Activated CD8-positive, alpha-beta memory T cell treated with anti-CD3 and anti-CD28 coated beads for 36 hours (primary cell): ENCODE data around the gene GPRIN3. TPM values are rescaled to one million over a fixed set of nuclear protein-coding genes. Genes with fewer than 3 reads are reported as not detected.
"Not testable (repeated sequence)": the region's sequence is repeated elsewhere in the genome, so short reads cannot be mapped to it uniquely, and the experiment has no call there.

Source experiments
- CTCF ChIA-PET: fragments of 350-600 bp; sonication (Branson Sonifier 250); formaldehyde crosslinking; loops from one replicate; lab custom pipeline; 2021; ENCODE audit warnings: antibody characterized with exemption; lab: Charles Lee
- POLR2A ChIA-PET: fragments of 350-600 bp; sonication (Branson Sonifier 250); formaldehyde crosslinking; loops from one replicate; lab custom pipeline; 2021; ENCODE audit warnings: antibody characterized with exemption; lab: Charles Lee
- total RNA-seq, 2 experiments: library from RNA; stranded (reverse); gene quantifications; one replicate each; pipeline ENCODE4 v1.2.3, GENCODE V29; 2021

Gene GPRIN3
- total RNA-seq, 2 experiments from 2014 or later: 18.8 to 19.0 TPM

- ChIA-PET POLR2A (no interaction called here), CTCF (interaction anchor here (1.0 kb wide), 1 partner anchor 13 kb away, joined by 3 read pairs; no protein-coding TSS in a partner anchor)
These were observed 31.3 kb downstream of the GPRIN3 start for GRCh38 chr4:89276296-89276695.

GRCh38 chr4:89275587-89275986 is 32.0 kb downstream of the GPRIN3 start:
- ChIA-PET POLR2A (no interaction called here), CTCF (no interaction called here)

- POLR2A ChIA-PET: no interaction called here
- CTCF ChIA-PET: no interaction called here
These were observed 33.9 kb downstream of the GPRIN3 start for GRCh38 chr4:89273741-89274141.

- ChIA-PET POLR2A (no interaction called here), CTCF (no interaction called here)
These were observed 36.8 kb downstream of the GPRIN3 start for GRCh38 chr4:89270792-89271191.

GRCh38 chr4:89269121-89269666 is 38.4 kb downstream of the GPRIN3 start:
- ChIA-PET POLR2A (no interaction called here), CTCF (no interaction called here)

GRCh38 chr4:89268679-89269078 is 38.9 kb downstream of the GPRIN3 start:
- POLR2A ChIA-PET: no interaction called here
- CTCF ChIA-PET: interaction anchor here (0.6 kb wide), 1 partner anchor 106 kb away, joined by 3 read pairs; no protein-coding TSS in a partner anchor

- ChIA-PET POLR2A (no interaction called here), CTCF (no interaction called here)
These were observed 39.8 kb downstream of the GPRIN3 start for GRCh38 chr4:89267846-89268245.

GRCh38 chr4:89267392-89267791 is 40.2 kb downstream of the GPRIN3 start:
- CTCF ChIA-PET: no interaction called here
- POLR2A ChIA-PET: no interaction called here

- CTCF ChIA-PET: no interaction called here
- POLR2A ChIA-PET: no interaction called here
These were observed 41.5 kb downstream of the GPRIN3 start for GRCh38 chr4:89266128-89266527.

- CTCF ChIA-PET: interaction anchor here (1.1 to 1.5 kb wide), 2 partner anchors 8 to 13 kb away, joined by 3 read pairs; no protein-coding TSS in a partner anchor
- POLR2A ChIA-PET: no interaction called here
These were observed 44.3 kb downstream of the GPRIN3 start for GRCh38 chr4:89263265-89263664.

- POLR2A ChIA-PET: interaction anchor here (1.0 kb wide), 1 partner anchor 49 kb away, joined by 3 read pairs; no protein-coding TSS in a partner anchor
- CTCF ChIA-PET: interaction anchor here (1.2 to 1.4 kb wide), 3 partner anchors 9 to 48 kb away, joined by 3 to 4 read pairs (median 4); partner anchors contain the start of gene GPRIN3
These were observed 48.1 kb downstream of the GPRIN3 start for GRCh38 chr4:89259301-89260028.

- POLR2A ChIA-PET: interaction anchor here (1.0 kb wide), 1 partner anchor 50 kb away, joined by 3 read pairs; no protein-coding TSS in a partner anchor
- CTCF ChIA-PET: interaction anchor here (0.7 to 1.4 kb wide), 2 partner anchors 8 to 24 kb away, joined by 3 to 4 read pairs; no protein-coding TSS in a partner anchor
These were observed 49.1 kb downstream of the GPRIN3 start for GRCh38 chr4:89258506-89258905.

- ChIA-PET POLR2A (no interaction called here), CTCF (interaction anchor here (1.4 kb wide), 1 partner anchor 31 kb away, joined by 3 read pairs; no protein-coding TSS in a partner anchor)
These were observed 50.2 kb downstream of the GPRIN3 start for GRCh38 chr4:89257376-89257775.

- ChIA-PET CTCF (interaction anchor here (1.4 to 1.9 kb wide), 2 partner anchors 30 to 52 kb away, joined by 3 to 5 read pairs; partner anchors contain the start of gene GPRIN3), POLR2A (no interaction called here)
These were observed 51.3 kb downstream of the GPRIN3 start for GRCh38 chr4:89256203-89256800.

GRCh38 chr4:89254847-89255246 is 52.8 kb downstream of the GPRIN3 start:
- CTCF ChIA-PET: interaction anchor here (0.8 to 1.9 kb wide), 5 partner anchors 8 to 53 kb away, joined by 3 to 5 read pairs (median 4); partner anchors contain the start of gene GPRIN3
- POLR2A ChIA-PET: no interaction called here

- POLR2A ChIA-PET: not testable (repeated sequence)
- CTCF ChIA-PET: interaction anchor here (1.2 to 1.9 kb wide), 3 partner anchors 9 to 54 kb away, joined by 3 to 5 read pairs (median 5); partner anchors contain the start of gene GPRIN3
These were observed 53.3 kb downstream of the GPRIN3 start for GRCh38 chr4:89254347-89254746.

- POLR2A ChIA-PET: no interaction called here
- CTCF ChIA-PET: no interaction called here
These were observed 53.7 kb downstream of the GPRIN3 start for GRCh38 chr4:89253935-89254334.

- ChIA-PET POLR2A (no interaction called here), CTCF (interaction anchor here (0.7 kb wide), 1 partner anchor 49 kb away, joined by 3 read pairs; no protein-coding TSS in a partner anchor)
These were observed 54.3 kb downstream of the GPRIN3 start for GRCh38 chr4:89253311-89253710.

GRCh38 chr4:89251396-89251795 is 56.2 kb downstream of the GPRIN3 start:
- ChIA-PET POLR2A (no interaction called here), CTCF (interaction anchor here (1.7 kb wide), 1 partner anchor 9 kb away, joined by 4 read pairs; no protein-coding TSS in a partner anchor)
